HepG2 (cell line): ENCODE results near the gene NID2. TPM values are rescaled to one million over a fixed set of nuclear protein-coding genes. Genes with fewer than 3 reads are reported as not detected.

Experiments used
- ATAC-seq: fragments of 200-7000 bp; cut with Tn5 transposase; 3 replicates; pipeline ENCODE4 v1.9.1; 2020; ENCODE audit warnings: mild to moderate bottlenecking, moderate library complexity
- BruUV-seq: library from RNA; stranded (reverse); fragments of 400-500 nt; replicated peaks from 2 replicates; lab custom pipeline; 2021; lab: Mats Ljungman, UMichigan
- CTCF ChIA-PET: fragments of 300-600 bp; formaldehyde crosslinking; extraction: SDS; loops from one replicate; lab custom pipeline; 2021; ENCODE audit warnings: low total read pairs, inconsistent platforms, low intra/inter-chr PET ratio; lab: Yijun Ruan, JAX
- POLR2A ChIA-PET: fragments of 350-600 bp; sonication (Branson Sonifier 250); formaldehyde crosslinking; loops from one replicate; lab custom pipeline; 2020; ENCODE audit warnings: antibody characterized with exemption, inconsistent platforms; lab: Yijun Ruan, JAX
- DNase-seq: peaks from one replicate; pipeline ENCODE4 v3.0.0-alpha.2; 2015; ENCODE audit warnings: low spot score
- FAIRE-seq: peaks from 3 replicates; lab custom pipeline; 2011; peaks lifted over from hg19 to GRCh38; lab: Jason Lieb, UNC
- H2AFZ ChIP-seq: one replicate; pipeline ENCODE4 v1.6.1; 2011; ENCODE audit warnings: low read length, inconsistent platforms
- H3K27ac ChIP-seq: fragments of 300-600 bp; 3 replicates; pipeline ENCODE4 v1.8.0; 2011; ENCODE audit warnings: mixed run types, mild to moderate bottlenecking, mixed read lengths, low read length, inconsistent platforms; ENCODE audit not compliant: insufficient read depth; ENCODE audit errors: extremely low read length
- H3K27me3 ChIP-seq, 2 experiments: fragments of 200-600 bp in 1 of 2; 2 replicates in 1 of 2; 3 replicates in 1 of 2; pipeline versions ENCODE4 v1.6.0 to v1.8.0; 2011; ENCODE audit warnings: low read length in 2 of 2, mild to moderate bottlenecking in 2 of 2, moderate library complexity in 2 of 2, inconsistent platforms in 1 of 2; ENCODE audit not compliant: insufficient read depth in 2 of 2, control insufficient read depth in 1 of 2
- H3K36me3 ChIP-seq, 2 experiments: fragments of 200-600 bp in 1 of 2; replicated peaks in 1 of 2; 2 replicates in 1 of 2; 3 replicates in 1 of 2; pipeline versions ENCODE4 v1.5.1 to v1.8.0; 2011; ENCODE audit warnings: low read length in 2 of 2, inconsistent platforms in 1 of 2; ENCODE audit not compliant: insufficient read depth in 2 of 2, control insufficient read depth in 1 of 2
- H3K4me1 ChIP-seq: 2 replicates; pipeline ENCODE4 v1.5.1; 2012; ENCODE audit warnings: low read length, inconsistent platforms; ENCODE audit not compliant: insufficient read depth
- H3K4me2 ChIP-seq: 2 replicates; pipeline ENCODE4 v1.6.0; 2011; ENCODE audit warnings: low read depth, low read length, inconsistent platforms
- H3K4me3 ChIP-seq, 3 experiments: fragments of 200-600 bp in 1 of 3; sonication (generic), shearing (Covaris generic) in 1 of 3; replicated peaks in 1 of 3; 2 replicates each; pipeline ENCODE4 v1.5.1; 2011 to 2016; ENCODE audit warnings: low read length in 3 of 3, inconsistent platforms in 2 of 3, low read depth in 2 of 3, mild to moderate bottlenecking in 2 of 3, control low read depth in 1 of 3, mixed read lengths in 1 of 3; ENCODE audit not compliant: insufficient read depth in 1 of 3
- H3K79me2 ChIP-seq: one replicate; pipeline ENCODE4 v1.6.1; 2011; ENCODE audit warnings: low read length, inconsistent platforms; ENCODE audit not compliant: insufficient read depth
- H3K9ac ChIP-seq: 2 replicates; pipeline ENCODE4 v1.6.0; 2011; ENCODE audit warnings: mild to moderate bottlenecking, low read depth, low read length, inconsistent platforms; ENCODE audit not compliant: insufficient read depth
- H3K9me3 ChIP-seq: 2 replicates; pipeline ENCODE4 v1.5.1; 2012; ENCODE audit warnings: mild to moderate bottlenecking, low read length
- H4K20me1 ChIP-seq: 2 replicates; pipeline ENCODE4 v1.6.0; 2011; ENCODE audit warnings: inconsistent platforms, mild to moderate bottlenecking, low read length, moderate library complexity; ENCODE audit not compliant: insufficient read depth
- CBX2 ChIP-seq, 2 experiments: fragments of 200-600 bp in 1 of 2; sonication (generic); formaldehyde crosslinking in 1 of 2; IDR thresholded peaks; 2 replicates each; pipeline versions ENCODE4 v1.7.0 to v1.8.1; 2018 to 2022; ENCODE audit warnings: low read depth in 2 of 2, low read length in 1 of 2, mild to moderate bottlenecking in 1 of 2, missing genetic modification reagents in 1 of 2
- FOXA3 ChIP-seq: IDR thresholded peaks from 2 replicates; pipeline ENCODE4 v1.6.1; 2016; ENCODE audit warnings: missing genetic modification reagents, missing compliant biosample characterization
- HNF4A ChIP-seq: sonication (generic); formaldehyde crosslinking; IDR thresholded peaks from 2 replicates; pipeline ENCODE4 v1.4.0; 2020; ENCODE audit warnings: missing genetic modification reagents
- JUND ChIP-seq: sonication (generic); formaldehyde crosslinking; IDR thresholded peaks from 2 replicates; pipeline ENCODE4 v1.8.0; 2022; ENCODE audit warnings: mild to moderate bottlenecking, missing genetic modification reagents
- NR1H2 ChIP-seq: sonication (generic); formaldehyde crosslinking; IDR thresholded peaks from 2 replicates; pipeline ENCODE4 v1.8.1; 2022; ENCODE audit warnings: low read depth, missing genetic modification reagents, borderline replicate concordance
- RCOR2 ChIP-seq: IDR thresholded peaks from 2 replicates; pipeline ENCODE4 v1.6.1; 2016; ENCODE audit warnings: missing biosample characterization, missing genetic modification reagents
- SMARCC2 ChIP-seq: fragments of 450-650 bp; IDR thresholded peaks from 2 replicates; pipeline ENCODE4 v1.6.1; 2017; ENCODE audit warnings: antibody characterized with exemption, mild to moderate bottlenecking
- ZNF138 ChIP-seq: sonication (generic); formaldehyde crosslinking; IDR thresholded peaks from 2 replicates; pipeline ENCODE4 v1.5.0; 2020; ENCODE audit warnings: mild to moderate bottlenecking, low read depth, missing genetic modification reagents
- ZNF354B ChIP-seq: sonication (generic); formaldehyde crosslinking; IDR thresholded peaks from 2 replicates; pipeline ENCODE4 v1.8.0; 2022; ENCODE audit warnings: mild to moderate bottlenecking, missing genetic modification reagents
- ZNF496 ChIP-seq: sonication (generic); formaldehyde crosslinking; IDR thresholded peaks from 2 replicates; pipeline ENCODE4 v1.8.1; 2023; ENCODE audit warnings: mild to moderate bottlenecking, moderate library complexity, missing genetic modification reagents; ENCODE audit not compliant: insufficient replicate concordance
- WGBS: methylation state at CpG from one replicate; pipeline ENCODE4 v1.1.6; 2017; ENCODE audit warnings: low lambda C conversion rate; 5-methylcytosine and 5-hydroxymethylcytosine counted together
- in situ Hi-C: cut with HindIII; loops from 2 replicates; pipeline ENCODE4 v1.10.0; 2017; ENCODE audit warnings: low pct_unique_long_range_greater_than_20kb; ENCODE audit not compliant: extremely low pct_ligation_motif_present
- intact Hi-C: fragments of 100-400 bp; cut with micrococcal nuclease; formaldehyde crosslinking; loops from one replicate; pipeline ENCODE4 v1.10.0; 2022; ENCODE audit not compliant: unreplicated experiment
- polyA plus RNA-seq, 8 experiments: library from polyadenylated mRNA; depleted of rRNA in 3 of 8; stranded (reverse) in 7 of 8; unstranded in 1 of 8; fragments of >200 nt; fragmentation: Illumina TruSeq in 4 of 8; extraction: Trizol in 4 of 8; gene quantifications; 2 replicates each; pipeline versions ENCODE4 v1.2.1 to v1.2.3, GENCODE V29; 2011 to 2016; ENCODE audit warnings: low read depth in 4 of 8, missing spikeins in 1 of 8, mixed read lengths in 1 of 8; ENCODE audit not compliant: insufficient read depth in 1 of 8
- total RNA-seq, 5 experiments: library from RNA; depleted of rRNA; stranded (reverse); fragments of >200 nt; fragmentation: Illumina TruSeq; extraction: Trizol; gene quantifications; 2 replicates each; pipeline ENCODE4 v1.2.3, GENCODE V29; 2016; ENCODE audit warnings: low read depth in 1 of 5
- TF ChIP-seq, protein P1 (sequence below): sonication (generic); formaldehyde crosslinking; IDR thresholded peaks from 2 replicates; pipeline ENCODE4 v1.9.0; 2021; ENCODE audit warnings: mild to moderate bottlenecking, missing genetic modification reagents
- TF ChIP-seq, protein P2 (sequence below): IDR thresholded peaks from 2 replicates; pipeline ENCODE4 v1.6.1; 2012; ENCODE audit warnings: low read length, improper control_type of control experiment

The NID2 gene
- total and polyA plus RNA-seq, 2 of the 13 experiments (the other 11 are each of a cell fraction or from before 2014, with no cell fraction given) = 0.11 TPM; not detected in 1

DNA sequence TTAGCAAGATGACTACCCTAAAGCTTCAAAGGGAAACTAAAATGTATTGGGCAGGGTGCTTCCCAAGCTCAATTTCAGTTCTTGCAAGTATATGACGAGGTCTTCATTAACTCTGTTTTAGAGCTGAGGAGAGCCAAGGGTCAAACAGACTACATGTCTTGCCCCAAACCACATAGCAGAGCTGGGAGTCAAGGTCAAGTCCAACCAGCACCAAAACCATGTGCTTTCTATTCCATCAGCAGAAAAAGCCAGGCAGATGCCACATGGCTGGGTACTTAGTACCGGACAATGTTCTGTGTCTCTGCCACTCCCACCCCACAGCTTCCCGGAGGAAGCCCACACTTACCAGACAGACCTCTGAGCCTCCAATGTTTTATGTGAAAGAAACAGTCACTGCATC, 17.6 kb downstream of the NID2 start (continued):
- TF ChIP-seq, protein P1, sequence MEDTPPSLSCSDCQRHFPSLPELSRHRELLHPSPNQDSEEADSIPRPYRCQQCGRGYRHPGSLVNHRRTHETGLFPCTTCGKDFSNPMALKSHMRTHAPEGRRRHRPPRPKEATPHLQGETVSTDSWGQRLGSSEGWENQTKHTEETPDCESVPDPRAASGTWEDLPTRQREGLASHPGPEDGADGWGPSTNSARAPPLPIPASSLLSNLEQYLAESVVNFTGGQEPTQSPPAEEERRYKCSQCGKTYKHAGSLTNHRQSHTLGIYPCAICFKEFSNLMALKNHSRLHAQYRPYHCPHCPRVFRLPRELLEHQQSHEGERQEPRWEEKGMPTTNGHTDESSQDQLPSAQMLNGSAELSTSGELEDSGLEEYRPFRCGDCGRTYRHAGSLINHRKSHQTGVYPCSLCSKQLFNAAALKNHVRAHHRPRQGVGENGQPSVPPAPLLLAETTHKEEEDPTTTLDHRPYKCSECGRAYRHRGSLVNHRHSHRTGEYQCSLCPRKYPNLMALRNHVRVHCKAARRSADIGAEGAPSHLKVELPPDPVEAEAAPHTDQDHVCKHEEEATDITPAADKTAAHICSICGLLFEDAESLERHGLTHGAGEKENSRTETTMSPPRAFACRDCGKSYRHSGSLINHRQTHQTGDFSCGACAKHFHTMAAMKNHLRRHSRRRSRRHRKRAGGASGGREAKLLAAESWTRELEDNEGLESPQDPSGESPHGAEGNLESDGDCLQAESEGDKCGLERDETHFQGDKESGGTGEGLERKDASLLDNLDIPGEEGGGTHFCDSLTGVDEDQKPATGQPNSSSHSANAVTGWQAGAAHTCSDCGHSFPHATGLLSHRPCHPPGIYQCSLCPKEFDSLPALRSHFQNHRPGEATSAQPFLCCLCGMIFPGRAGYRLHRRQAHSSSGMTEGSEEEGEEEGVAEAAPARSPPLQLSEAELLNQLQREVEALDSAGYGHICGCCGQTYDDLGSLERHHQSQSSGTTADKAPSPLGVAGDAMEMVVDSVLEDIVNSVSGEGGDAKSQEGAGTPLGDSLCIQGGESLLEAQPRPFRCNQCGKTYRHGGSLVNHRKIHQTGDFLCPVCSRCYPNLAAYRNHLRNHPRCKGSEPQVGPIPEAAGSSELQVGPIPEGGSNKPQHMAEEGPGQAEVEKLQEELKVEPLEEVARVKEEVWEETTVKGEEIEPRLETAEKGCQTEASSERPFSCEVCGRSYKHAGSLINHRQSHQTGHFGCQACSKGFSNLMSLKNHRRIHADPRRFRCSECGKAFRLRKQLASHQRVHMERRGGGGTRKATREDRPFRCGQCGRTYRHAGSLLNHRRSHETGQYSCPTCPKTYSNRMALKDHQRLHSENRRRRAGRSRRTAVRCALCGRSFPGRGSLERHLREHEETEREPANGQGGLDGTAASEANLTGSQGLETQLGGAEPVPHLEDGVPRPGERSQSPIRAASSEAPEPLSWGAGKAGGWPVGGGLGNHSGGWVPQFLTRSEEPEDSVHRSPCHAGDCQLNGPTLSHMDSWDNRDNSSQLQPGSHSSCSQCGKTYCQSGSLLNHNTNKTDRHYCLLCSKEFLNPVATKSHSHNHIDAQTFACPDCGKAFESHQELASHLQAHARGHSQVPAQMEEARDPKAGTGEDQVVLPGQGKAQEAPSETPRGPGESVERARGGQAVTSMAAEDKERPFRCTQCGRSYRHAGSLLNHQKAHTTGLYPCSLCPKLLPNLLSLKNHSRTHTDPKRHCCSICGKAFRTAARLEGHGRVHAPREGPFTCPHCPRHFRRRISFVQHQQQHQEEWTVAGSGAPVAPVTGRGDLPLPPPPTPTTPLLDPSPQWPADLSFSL (CRISPR knock-in tag) = no peak
- TF ChIP-seq FOXA3 (CRISPR knock-in tag) (no peak), ZNF138 (CRISPR knock-in tag) (no peak)
- TF ChIP-seq, all 625 proteins: peak for 0

DNA sequence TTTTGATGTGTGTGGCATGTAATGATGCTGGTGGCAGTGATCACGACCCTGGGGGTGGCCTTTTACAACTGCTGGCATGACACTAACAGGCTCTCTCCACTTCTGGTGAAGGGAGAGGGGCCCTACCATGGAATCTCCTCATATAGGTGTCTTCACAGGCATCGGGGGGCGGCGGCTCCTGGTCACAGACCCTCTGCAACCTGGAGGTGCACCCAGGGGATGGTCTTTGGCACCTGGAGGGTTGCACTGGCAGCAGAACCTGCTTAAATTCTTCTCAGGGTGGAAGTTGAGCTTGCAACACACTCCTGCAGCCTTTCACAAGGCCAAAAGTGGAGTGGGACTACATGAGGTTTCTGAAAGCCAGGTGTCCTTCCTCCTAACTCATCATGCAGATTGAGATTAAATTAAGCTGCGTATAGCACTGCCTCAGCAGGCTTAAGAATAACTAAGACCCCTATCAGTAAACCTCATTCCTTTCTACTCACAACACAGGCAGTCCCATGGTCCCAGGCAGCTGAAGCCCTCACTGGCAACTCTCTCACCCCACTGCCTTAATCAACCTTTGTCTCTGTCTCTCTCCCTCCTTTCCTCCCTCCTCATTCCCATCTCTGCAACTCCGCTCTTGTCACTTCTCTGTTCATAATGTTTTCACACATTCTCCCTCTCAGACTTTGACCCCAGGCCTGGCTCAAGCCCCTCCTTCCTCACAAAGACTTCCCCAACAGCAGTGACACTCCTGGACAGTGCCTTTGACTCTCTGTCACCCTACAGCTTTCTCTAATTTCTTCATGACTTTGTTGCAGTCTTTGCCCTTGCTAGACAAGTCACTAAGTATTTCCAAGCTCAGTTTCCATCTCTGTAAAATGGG, 18.9 kb downstream of the NID2 start:
- H3K9me3 ChIP-seq = no peaks in the 10 kb centered on the region
- in situ Hi-C loops (no loop called here), intact Hi-C loops (no loop called here)
- FAIRE-seq = peak; percentile 12
- no peak overlapping the region for H3K27ac ChIP-seq
- no peak overlapping the region for H2AFZ ChIP-seq
- CTCF ChIA-PET = no interaction called here
- 17% methylated on average over 4 of the region's 6 CpGs for WGBS
- H3K4me1 ChIP-seq = peaks cover 13% of the 10 kb centered on the region
- DNase-seq = peak; percentile 22
- peaks cover 0 to 14% of the 10 kb centered on the region in 2 experiments; a peak in 4 of 5 replicates for H3K27me3 ChIP-seq
- POLR2A ChIA-PET = no interaction called here
- peak; percentile 88 for ATAC-seq
- no peaks in the 10 kb centered on the region for H3K79me2 ChIP-seq
- no TSS peak for BruUV-seq
- peak overlapping the region; percentile 14; the same call in 1 of the 2 replicates for H3K4me2 ChIP-seq
- H3K4me3 ChIP-seq = no peak overlapping the region
- H3K9ac ChIP-seq = no peak overlapping the region
- no peaks in the 10 kb centered on the region for H4K20me1 ChIP-seq
- no peaks in the 10 kb centered on the region for H3K36me3 ChIP-seq
- TF ChIP-seq HNF4A (CRISPR knock-in tag) (peak; percentile 65), ZNF354B (no peak), JUND (CRISPR knock-in tag) (no peak), NR1H2 (no peak), CBX2 (IDR thresholded peaks at IDR 0.05; ENCODE audit: low read depth, low read length) (no peak), CBX2 (CRISPR knock-in tag; IDR thresholded peaks at IDR 0.05; ENCODE audit: low read depth) (no peak), SMARCC2 (no peak), RCOR2 (CRISPR knock-in tag) (no peak), ZNF496 (no peak)
- TF ChIP-seq, protein P2, sequence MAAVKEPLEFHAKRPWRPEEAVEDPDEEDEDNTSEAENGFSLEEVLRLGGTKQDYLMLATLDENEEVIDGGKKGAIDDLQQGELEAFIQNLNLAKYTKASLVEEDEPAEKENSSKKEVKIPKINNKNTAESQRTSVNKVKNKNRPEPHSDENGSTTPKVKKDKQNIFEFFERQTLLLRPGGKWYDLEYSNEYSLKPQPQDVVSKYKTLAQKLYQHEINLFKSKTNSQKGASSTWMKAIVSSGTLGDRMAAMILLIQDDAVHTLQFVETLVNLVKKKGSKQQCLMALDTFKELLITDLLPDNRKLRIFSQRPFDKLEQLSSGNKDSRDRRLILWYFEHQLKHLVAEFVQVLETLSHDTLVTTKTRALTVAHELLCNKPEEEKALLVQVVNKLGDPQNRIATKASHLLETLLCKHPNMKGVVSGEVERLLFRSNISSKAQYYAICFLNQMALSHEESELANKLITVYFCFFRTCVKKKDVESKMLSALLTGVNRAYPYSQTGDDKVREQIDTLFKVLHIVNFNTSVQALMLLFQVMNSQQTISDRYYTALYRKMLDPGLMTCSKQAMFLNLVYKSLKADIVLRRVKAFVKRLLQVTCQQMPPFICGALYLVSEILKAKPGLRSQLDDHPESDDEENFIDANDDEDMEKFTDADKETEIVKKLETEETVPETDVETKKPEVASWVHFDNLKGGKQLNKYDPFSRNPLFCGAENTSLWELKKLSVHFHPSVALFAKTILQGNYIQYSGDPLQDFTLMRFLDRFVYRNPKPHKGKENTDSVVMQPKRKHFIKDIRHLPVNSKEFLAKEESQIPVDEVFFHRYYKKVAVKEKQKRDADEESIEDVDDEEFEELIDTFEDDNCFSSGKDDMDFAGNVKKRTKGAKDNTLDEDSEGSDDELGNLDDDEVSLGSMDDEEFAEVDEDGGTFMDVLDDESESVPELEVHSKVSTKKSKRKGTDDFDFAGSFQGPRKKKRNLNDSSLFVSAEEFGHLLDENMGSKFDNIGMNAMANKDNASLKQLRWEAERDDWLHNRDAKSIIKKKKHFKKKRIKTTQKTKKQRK = no peak
